WTC11 (cell line): Measurements from ENCODE around the gene TMEM115. TPM values are rescaled to one million over a fixed set of nuclear protein-coding genes. Genes with fewer than 3 reads are reported as not detected.

Source experiments
- ATAC-seq: fragments of 200-7000 bp; cut with Tn5 transposase; 2 replicates; pipeline ENCODE4 v1.10.0; 2021; ENCODE audit warnings: mild to moderate bottlenecking, moderate library complexity
- CTCF ChIA-PET: fragments of 300-600 bp; sonication (Branson Sonifier 250); formaldehyde crosslinking; loops from one replicate; lab custom pipeline; 2021; ENCODE audit warnings: antibody characterized with exemption; lab: Charles Lee
- POLR2A ChIA-PET: fragments of 350-600 bp; sonication (Branson Sonifier 250); formaldehyde crosslinking; loops from one replicate; lab custom pipeline; 2021; ENCODE audit warnings: antibody characterized with exemption; lab: Charles Lee
- DNase-seq: peaks from one replicate; pipeline ENCODE4 v3.0.0; 2021; ENCODE audit warnings: low spot score
- H3K27ac Mint-ChIP-seq: 2 replicates; pipeline ENCODE4 v1.8.0; 2021; ENCODE audit warnings: mixed read lengths
- H3K27me3 Mint-ChIP-seq: 2 replicates; pipeline ENCODE4 v1.8.0; 2021; ENCODE audit warnings: low read depth, mild to moderate bottlenecking, moderate library complexity, mixed read lengths
- H3K36me3 Mint-ChIP-seq: 2 replicates; pipeline ENCODE4 v1.8.0; 2021; ENCODE audit warnings: mixed read lengths
- H3K4me1 Mint-ChIP-seq: 2 replicates; pipeline ENCODE4 v1.8.0; 2022; ENCODE audit warnings: mixed read lengths
- H3K4me3 Mint-ChIP-seq: 2 replicates; pipeline ENCODE4 v1.8.0; 2021; ENCODE audit warnings: mild to moderate bottlenecking, moderate library complexity, mixed read lengths
- H3K9me3 Mint-ChIP-seq: 2 replicates; pipeline ENCODE4 v1.8.0; 2021; ENCODE audit warnings: mixed read lengths
- ATF1 ChIP-seq: sonication (generic); formaldehyde crosslinking; IDR thresholded peaks from 2 replicates; pipeline ENCODE4 v1.8.1; 2023; ENCODE audit warnings: mild to moderate bottlenecking, moderate library complexity, missing genetic modification reagents
- ELF4 ChIP-seq: sonication (generic); formaldehyde crosslinking; IDR thresholded peaks from 2 replicates; pipeline ENCODE4 v1.8.1; 2022; ENCODE audit warnings: low read depth, mild to moderate bottlenecking, moderate library complexity, missing genetic modification reagents
- FOXJ3 ChIP-seq: sonication (generic); formaldehyde crosslinking; IDR thresholded peaks from 2 replicates; pipeline ENCODE4 v1.9.0; 2021; ENCODE audit warnings: missing genetic modification reagents, mild to moderate bottlenecking, borderline replicate concordance
- FOXP1 ChIP-seq: sonication (generic); formaldehyde crosslinking; IDR thresholded peaks from 2 replicates; pipeline ENCODE4 v1.8.0; 2022; ENCODE audit warnings: missing genetic modification reagents, mild to moderate bottlenecking, moderate library complexity, borderline replicate concordance
- IRF2 ChIP-seq: sonication (generic); formaldehyde crosslinking; IDR thresholded peaks from 2 replicates; pipeline ENCODE4 v1.8.0; 2022; ENCODE audit warnings: low read depth, missing genetic modification reagents, borderline replicate concordance
- JUN ChIP-seq: sonication (generic); formaldehyde crosslinking; IDR thresholded peaks from 2 replicates; pipeline ENCODE4 v1.8.0; 2023; ENCODE audit warnings: mild to moderate bottlenecking, missing genetic modification reagents
- MXD4 ChIP-seq: fragments of 250-450 bp; sonication (Bioruptor Pico); IDR thresholded peaks from 2 replicates; pipeline ENCODE4 v1.8.0; 2021; ENCODE audit warnings: mild to moderate bottlenecking, moderate library complexity, borderline replicate concordance
- MYBL2 ChIP-seq: sonication (generic); formaldehyde crosslinking; IDR thresholded peaks from 2 replicates; pipeline ENCODE4 v1.8.1; 2023; ENCODE audit warnings: mild to moderate bottlenecking, moderate library complexity, missing genetic modification reagents
- NFYB ChIP-seq: sonication (generic); formaldehyde crosslinking; conservative IDR thresholded peaks from 2 replicates; pipeline ENCODE4 v1.8.0; 2022; ENCODE audit warnings: low read depth, missing genetic modification reagents
- NR2C2 ChIP-seq: sonication (generic); formaldehyde crosslinking; IDR thresholded peaks from 2 replicates; pipeline ENCODE4 v1.8.0; 2022; ENCODE audit warnings: mild to moderate bottlenecking, missing genetic modification reagents
- RELA ChIP-seq: sonication (generic); formaldehyde crosslinking; IDR thresholded peaks from 2 replicates; pipeline ENCODE4 v1.8.1; 2022; ENCODE audit warnings: missing genetic modification reagents, mild to moderate bottlenecking, borderline replicate concordance
- SMAD3 ChIP-seq: sonication (generic); formaldehyde crosslinking; IDR thresholded peaks from 2 replicates; pipeline ENCODE4 v1.8.0; 2022; ENCODE audit warnings: missing genetic modification reagents, mild to moderate bottlenecking, borderline replicate concordance
- SP1 ChIP-seq: sonication (generic); formaldehyde crosslinking; conservative IDR thresholded peaks from 2 replicates; pipeline ENCODE4 v1.8.1; 2022; ENCODE audit warnings: missing genetic modification reagents
- TEAD1 ChIP-seq: sonication (generic); formaldehyde crosslinking; IDR thresholded peaks from 2 replicates; pipeline ENCODE4 v1.8.0; 2022; ENCODE audit warnings: mild to moderate bottlenecking, missing genetic modification reagents
- TEAD4 ChIP-seq: sonication (generic); formaldehyde crosslinking; IDR thresholded peaks from 2 replicates; pipeline ENCODE4 v1.8.0; 2022; ENCODE audit warnings: mild to moderate bottlenecking, missing genetic modification reagents
- ZNF121 ChIP-seq: sonication (generic); formaldehyde crosslinking; IDR thresholded peaks from 2 replicates; pipeline ENCODE4 v1.8.0; 2023; ENCODE audit warnings: missing genetic modification reagents
- ZNF219 ChIP-seq: sonication (generic); formaldehyde crosslinking; IDR thresholded peaks from 2 replicates; pipeline ENCODE4 v1.8.0; 2023; ENCODE audit warnings: missing genetic modification reagents, mild to moderate bottlenecking, borderline replicate concordance
- ZNF232 ChIP-seq: sonication (generic); formaldehyde crosslinking; IDR thresholded peaks from 2 replicates; pipeline ENCODE4 v1.8.0; 2022; ENCODE audit warnings: mild to moderate bottlenecking, missing genetic modification reagents
- ZNF263 ChIP-seq: sonication (generic); formaldehyde crosslinking; IDR thresholded peaks from 2 replicates; pipeline ENCODE4 v1.8.1; 2022; ENCODE audit warnings: low read depth, mild to moderate bottlenecking, moderate library complexity, missing genetic modification reagents
- ZNF396 ChIP-seq: fragments of 250-450 bp; sonication (Bioruptor Pico); IDR thresholded peaks from 2 replicates; pipeline ENCODE4 v1.8.0; 2021; ENCODE audit warnings: mild to moderate bottlenecking, moderate library complexity, borderline replicate concordance
- total RNA-seq: library from RNA; stranded (reverse); gene quantifications from 3 replicates; pipeline ENCODE4 v1.2.3, GENCODE V29; 2021
- TF ChIP-seq, protein P1 (sequence below): sonication (generic); formaldehyde crosslinking; IDR thresholded peaks from 2 replicates; pipeline ENCODE4 v1.8.0; 2023; ENCODE audit warnings: missing genetic modification reagents, mild to moderate bottlenecking, borderline replicate concordance
- TF ChIP-seq, protein P2 (sequence below): sonication (generic); formaldehyde crosslinking; IDR thresholded peaks from 2 replicates; pipeline ENCODE4 v1.8.0; 2022; ENCODE audit warnings: mild to moderate bottlenecking, missing genetic modification reagents
- TF ChIP-seq, protein P3 (sequence below): fragments of 250-450 bp; sonication (Bioruptor Pico); conservative IDR thresholded peaks from 2 replicates; pipeline ENCODE4 v1.9.0; 2021; ENCODE audit warnings: mild to moderate bottlenecking
- TF ChIP-seq, protein P4 (sequence below): sonication (generic); formaldehyde crosslinking; conservative IDR thresholded peaks from 2 replicates; pipeline ENCODE4 v1.8.1; 2022; ENCODE audit warnings: mild to moderate bottlenecking, missing genetic modification reagents
- TF ChIP-seq, protein P5 (sequence below): sonication (generic); formaldehyde crosslinking; IDR thresholded peaks from 2 replicates; pipeline ENCODE4 v1.8.0; 2023; ENCODE audit warnings: missing genetic modification reagents
- TF ChIP-seq, protein P6 (sequence below): fragments of 250-450 bp; sonication (Bioruptor Pico); IDR thresholded peaks from 2 replicates; pipeline ENCODE4 v1.8.0; 2021; ENCODE audit warnings: mild to moderate bottlenecking
- TF ChIP-seq, protein P7 (sequence below): sonication (generic); formaldehyde crosslinking; IDR thresholded peaks from 2 replicates; pipeline ENCODE4 v1.8.1; 2022; ENCODE audit warnings: low read depth, missing genetic modification reagents, borderline replicate concordance

TMEM115 gene
- total RNA-seq, 1 experiment from 2014 or later: 30.0 TPM

DNA sequence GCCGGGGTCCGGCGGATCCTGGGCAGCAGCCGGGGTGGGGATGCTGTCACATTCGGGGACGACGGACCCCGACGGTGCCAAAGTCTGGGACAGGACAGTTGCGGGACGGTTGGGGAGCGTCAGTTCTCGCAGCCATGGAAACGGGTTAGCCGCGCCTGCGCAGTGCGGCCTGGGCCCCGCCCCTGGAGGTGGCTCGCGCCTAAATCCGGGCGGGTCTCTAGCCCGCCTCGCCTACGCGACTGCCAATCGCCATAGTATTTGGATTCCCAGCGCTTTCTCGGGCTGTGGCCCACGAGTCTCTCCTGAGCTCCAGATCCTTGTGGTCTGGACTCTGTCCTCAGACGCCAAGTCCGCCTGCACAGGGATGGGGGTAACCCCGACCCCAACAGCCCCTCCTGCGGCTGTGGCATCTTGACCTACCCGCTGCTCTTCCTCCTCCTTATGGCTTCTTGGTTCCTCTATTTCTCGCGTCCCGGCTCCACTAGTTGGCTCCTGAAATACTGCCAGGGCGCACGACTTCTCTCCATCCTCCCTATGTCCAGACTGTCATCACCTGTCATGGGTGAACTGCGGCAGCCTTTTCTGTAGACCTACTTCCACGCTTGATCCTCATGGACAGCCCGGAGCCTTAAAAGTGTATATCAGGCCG is 13.6 kb downstream of the TMEM115 start, which contains the start of gene ZMYND10 (continued):
- TF ChIP-seq, protein P1, sequence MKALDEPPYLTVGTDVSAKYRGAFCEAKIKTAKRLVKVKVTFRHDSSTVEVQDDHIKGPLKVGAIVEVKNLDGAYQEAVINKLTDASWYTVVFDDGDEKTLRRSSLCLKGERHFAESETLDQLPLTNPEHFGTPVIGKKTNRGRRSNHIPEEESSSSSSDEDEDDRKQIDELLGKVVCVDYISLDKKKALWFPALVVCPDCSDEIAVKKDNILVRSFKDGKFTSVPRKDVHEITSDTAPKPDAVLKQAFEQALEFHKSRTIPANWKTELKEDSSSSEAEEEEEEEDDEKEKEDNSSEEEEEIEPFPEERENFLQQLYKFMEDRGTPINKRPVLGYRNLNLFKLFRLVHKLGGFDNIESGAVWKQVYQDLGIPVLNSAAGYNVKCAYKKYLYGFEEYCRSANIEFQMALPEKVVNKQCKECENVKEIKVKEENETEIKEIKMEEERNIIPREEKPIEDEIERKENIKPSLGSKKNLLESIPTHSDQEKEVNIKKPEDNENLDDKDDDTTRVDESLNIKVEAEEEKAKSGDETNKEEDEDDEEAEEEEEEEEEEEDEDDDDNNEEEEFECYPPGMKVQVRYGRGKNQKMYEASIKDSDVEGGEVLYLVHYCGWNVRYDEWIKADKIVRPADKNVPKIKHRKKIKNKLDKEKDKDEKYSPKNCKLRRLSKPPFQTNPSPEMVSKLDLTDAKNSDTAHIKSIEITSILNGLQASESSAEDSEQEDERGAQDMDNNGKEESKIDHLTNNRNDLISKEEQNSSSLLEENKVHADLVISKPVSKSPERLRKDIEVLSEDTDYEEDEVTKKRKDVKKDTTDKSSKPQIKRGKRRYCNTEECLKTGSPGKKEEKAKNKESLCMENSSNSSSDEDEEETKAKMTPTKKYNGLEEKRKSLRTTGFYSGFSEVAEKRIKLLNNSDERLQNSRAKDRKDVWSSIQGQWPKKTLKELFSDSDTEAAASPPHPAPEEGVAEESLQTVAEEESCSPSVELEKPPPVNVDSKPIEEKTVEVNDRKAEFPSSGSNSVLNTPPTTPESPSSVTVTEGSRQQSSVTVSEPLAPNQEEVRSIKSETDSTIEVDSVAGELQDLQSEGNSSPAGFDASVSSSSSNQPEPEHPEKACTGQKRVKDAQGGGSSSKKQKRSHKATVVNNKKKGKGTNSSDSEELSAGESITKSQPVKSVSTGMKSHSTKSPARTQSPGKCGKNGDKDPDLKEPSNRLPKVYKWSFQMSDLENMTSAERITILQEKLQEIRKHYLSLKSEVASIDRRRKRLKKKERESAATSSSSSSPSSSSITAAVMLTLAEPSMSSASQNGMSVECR (CRISPR knock-in tag): no peak; the same call in 1 of the 2 replicates
- 0 out of 2 replicates have a peak, but pooled peaks have one; percentile 13 for TF ChIP-seq SP1 (CRISPR knock-in tag)
- TF ChIP-seq MXD4 (CRISPR knock-in tag): no peak
- TF ChIP-seq ZNF396 (CRISPR knock-in tag): no peak
- no peak for TF ChIP-seq ELF4
- TF ChIP-seq TEAD1 (CRISPR knock-in tag): 0 out of 2 replicates have a peak, but pooled peaks have one; percentile 17
- TF ChIP-seq, protein P2, sequence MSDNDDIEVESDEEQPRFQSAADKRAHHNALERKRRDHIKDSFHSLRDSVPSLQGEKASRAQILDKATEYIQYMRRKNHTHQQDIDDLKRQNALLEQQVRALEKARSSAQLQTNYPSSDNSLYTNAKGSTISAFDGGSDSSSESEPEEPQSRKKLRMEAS (CRISPR knock-in tag): peak; percentile 53; the same call in 1 of the 2 replicates
- no peak for TF ChIP-seq TEAD4
- TF ChIP-seq, protein P3, sequence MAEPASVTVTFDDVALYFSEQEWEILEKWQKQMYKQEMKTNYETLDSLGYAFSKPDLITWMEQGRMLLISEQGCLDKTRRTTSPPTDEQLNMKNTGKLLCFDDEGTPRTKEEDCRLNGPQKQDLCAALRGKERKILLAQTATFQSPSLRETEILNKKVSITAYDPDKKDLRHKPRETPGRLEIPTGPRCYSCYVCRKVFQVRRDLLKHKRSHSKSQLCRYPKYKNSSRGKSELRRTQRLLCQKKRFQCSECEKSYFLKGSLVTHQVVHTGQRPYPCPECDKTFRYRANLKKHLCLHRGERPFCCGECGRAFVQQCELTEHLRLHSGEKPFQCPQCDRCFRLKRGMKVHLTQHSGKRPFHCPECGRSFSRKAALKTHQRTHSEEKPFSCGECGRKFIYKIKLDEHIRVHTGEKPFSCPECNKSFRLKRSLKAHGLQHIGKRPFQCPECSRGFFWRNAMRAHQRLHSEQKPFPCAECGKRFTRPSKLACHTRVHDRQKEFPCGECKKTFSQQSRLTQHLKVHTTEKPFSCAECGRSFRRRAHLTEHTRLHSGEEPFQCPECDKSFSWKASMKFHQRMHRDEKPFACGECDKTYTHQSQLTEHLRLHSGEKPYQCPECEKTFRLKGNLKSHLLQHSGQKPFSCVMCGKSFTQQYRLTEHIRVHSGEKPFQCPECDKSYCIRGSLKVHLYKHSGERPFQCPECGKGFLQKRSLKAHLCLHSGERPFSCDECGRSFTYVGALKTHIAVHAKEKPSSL (CRISPR knock-in tag): no peak
- TF ChIP-seq IRF2: no peak
- TF ChIP-seq, protein P4, sequence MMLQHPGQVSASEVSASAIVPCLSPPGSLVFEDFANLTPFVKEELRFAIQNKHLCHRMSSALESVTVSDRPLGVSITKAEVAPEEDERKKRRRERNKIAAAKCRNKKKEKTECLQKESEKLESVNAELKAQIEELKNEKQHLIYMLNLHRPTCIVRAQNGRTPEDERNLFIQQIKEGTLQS (CRISPR knock-in tag): no peak
- TF ChIP-seq ZNF232 (CRISPR knock-in tag): 0 out of 2 replicates have a peak, but pooled peaks have one; percentile 15
- no peak for TF ChIP-seq MYBL2 (CRISPR knock-in tag)
- TF ChIP-seq ATF1 (CRISPR knock-in tag): no peak
- TF ChIP-seq RELA: no peak
- no peak for TF ChIP-seq ZNF121 (CRISPR knock-in tag)
- TF ChIP-seq, protein P5, sequence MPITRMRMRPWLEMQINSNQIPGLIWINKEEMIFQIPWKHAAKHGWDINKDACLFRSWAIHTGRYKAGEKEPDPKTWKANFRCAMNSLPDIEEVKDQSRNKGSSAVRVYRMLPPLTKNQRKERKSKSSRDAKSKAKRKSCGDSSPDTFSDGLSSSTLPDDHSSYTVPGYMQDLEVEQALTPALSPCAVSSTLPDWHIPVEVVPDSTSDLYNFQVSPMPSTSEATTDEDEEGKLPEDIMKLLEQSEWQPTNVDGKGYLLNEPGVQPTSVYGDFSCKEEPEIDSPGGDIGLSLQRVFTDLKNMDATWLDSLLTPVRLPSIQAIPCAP: 0 out of 2 replicates have a peak, but pooled peaks have one; percentile 40
- no peak for TF ChIP-seq NR2C2 (CRISPR knock-in tag)

DNA sequence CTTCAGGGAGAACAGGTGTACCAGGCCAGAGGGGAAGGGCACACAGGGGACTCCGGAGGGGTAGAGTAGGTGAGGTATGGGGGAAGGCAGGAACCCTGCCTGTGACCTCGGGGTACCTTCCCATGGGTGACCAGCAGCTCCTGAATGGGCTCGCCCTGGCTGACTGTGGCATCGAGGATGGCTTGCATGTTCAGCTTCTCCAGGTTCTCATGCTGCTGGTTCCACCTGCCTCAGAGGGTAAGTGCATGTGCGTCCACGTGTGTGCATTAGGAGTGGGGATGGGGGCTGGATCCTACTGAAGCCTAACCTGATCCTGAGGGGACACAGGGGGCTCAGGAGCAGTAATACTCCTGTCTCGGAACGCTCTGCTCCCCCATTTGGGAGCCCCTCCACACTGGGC is 14.3 kb downstream of the TMEM115 start:
- H3K4me3 Mint-ChIP-seq: peak overlapping the region; percentile 75
- peaks cover 66% of the 10 kb centered on the region for H3K27me3 Mint-ChIP-seq
- H3K4me1 Mint-ChIP-seq: peaks cover 9% of the 10 kb centered on the region
- no peaks in the 10 kb centered on the region for H3K9me3 Mint-ChIP-seq
- ChIA-PET CTCF (interaction anchor here (0.6 to 2.0 kb wide), 9 partner anchors 12 to 265 kb away, joined by 3 to 8 read pairs (median 4); partner anchors contain the start of gene HYAL2), POLR2A (interaction anchor here (0.8 to 0.9 kb wide), 2 partner anchors 8 to 53 kb away, joined by 3 read pairs; partner anchors contain the start of gene IFRD2)
- no peak overlapping the region for H3K27ac Mint-ChIP-seq
- peaks cover 7% of the 10 kb centered on the region; the same call in 1 of the 2 replicates for H3K36me3 Mint-ChIP-seq
- no peak for DNase-seq
- no peak for ATAC-seq
- TF ChIP-seq NR2C2 (CRISPR knock-in tag): no peak
- no peak for TF ChIP-seq JUN
- TF ChIP-seq ZNF219 (CRISPR knock-in tag): no peak
- TF ChIP-seq, protein P6, sequence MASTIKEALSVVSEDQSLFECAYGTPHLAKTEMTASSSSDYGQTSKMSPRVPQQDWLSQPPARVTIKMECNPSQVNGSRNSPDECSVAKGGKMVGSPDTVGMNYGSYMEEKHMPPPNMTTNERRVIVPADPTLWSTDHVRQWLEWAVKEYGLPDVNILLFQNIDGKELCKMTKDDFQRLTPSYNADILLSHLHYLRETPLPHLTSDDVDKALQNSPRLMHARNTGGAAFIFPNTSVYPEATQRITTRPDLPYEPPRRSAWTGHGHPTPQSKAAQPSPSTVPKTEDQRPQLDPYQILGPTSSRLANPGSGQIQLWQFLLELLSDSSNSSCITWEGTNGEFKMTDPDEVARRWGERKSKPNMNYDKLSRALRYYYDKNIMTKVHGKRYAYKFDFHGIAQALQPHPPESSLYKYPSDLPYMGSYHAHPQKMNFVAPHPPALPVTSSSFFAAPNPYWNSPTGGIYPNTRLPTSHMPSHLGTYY: no peak
- TF ChIP-seq SMAD3 (CRISPR knock-in tag): no peak
- TF ChIP-seq FOXJ3 (CRISPR knock-in tag): no peak
- no peak for TF ChIP-seq FOXP1 (CRISPR knock-in tag)
- TF ChIP-seq, protein P7, sequence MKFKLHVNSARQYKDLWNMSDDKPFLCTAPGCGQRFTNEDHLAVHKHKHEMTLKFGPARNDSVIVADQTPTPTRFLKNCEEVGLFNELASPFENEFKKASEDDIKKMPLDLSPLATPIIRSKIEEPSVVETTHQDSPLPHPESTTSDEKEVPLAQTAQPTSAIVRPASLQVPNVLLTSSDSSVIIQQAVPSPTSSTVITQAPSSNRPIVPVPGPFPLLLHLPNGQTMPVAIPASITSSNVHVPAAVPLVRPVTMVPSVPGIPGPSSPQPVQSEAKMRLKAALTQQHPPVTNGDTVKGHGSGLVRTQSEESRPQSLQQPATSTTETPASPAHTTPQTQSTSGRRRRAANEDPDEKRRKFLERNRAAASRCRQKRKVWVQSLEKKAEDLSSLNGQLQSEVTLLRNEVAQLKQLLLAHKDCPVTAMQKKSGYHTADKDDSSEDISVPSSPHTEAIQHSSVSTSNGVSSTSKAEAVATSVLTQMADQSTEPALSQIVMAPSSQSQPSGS (CRISPR knock-in tag): no peak
- no peak for TF ChIP-seq NFYB
- TF ChIP-seq IRF2: no peak
- no peak for TF ChIP-seq ZNF263 (CRISPR knock-in tag)
